ENCODE results near the gene PIK3R5. TPM values are rescaled to one million over a fixed set of nuclear protein-coding genes. Genes with fewer than 3 reads are reported as not detected.

PIK3R5 gene
- total and polyA plus RNA-seq, 2 donors (not counting 3 experiments of a cell fraction or from before 2014, with no cell fraction given), result not detected

DNA sequence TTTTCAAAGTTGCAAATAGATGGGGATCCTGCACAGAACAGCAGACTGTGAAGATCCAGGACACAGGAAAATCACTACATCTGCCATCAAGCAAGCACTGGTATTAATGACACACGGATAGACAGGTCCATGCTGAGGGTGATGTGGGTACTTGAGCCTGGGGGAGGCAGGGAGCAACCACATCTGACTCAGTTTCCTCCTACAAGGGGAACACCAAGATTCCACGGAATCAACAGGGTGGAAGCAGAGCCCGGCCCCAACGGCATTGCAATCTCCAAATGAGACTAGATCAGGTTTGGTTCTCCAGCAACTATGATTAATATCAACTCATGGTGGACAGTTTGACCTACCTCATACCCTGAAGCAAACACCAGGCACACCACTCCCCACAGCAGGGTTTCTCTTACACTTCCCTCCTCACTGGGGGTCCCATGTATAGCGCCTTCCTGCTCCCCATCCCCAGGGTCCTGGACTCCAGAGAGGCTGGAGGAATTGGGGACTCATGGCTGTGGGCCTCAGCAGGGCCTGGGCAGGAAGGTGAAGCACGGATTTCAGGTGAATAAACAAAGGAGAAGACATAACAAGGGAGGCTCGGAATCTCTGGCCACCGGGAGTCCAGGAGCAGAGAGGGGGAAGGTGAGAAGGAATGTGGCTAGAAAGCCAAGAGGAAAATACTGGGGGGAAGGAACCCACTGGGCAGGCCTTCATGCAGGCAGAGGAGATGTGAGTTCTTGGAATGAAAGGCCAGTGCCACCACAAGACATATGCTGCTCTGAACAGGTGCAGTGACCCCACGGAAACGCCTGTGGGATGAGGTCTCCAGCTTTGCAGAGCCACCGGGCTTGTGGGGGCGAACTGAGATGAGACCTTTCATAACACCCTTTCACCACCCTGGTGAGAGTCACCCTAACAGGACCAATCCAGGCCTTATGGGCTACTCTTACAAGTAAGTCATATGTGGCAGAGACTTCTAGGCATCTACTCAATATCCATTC lies 68.6 kb downstream of the PIK3R5 start:
- H3K36me3 ChIP-seq (ENCODE audit: control insufficient read depth in 2 of 2, extremely low read depth in 1 of 2, insufficient read depth in 2 of 2, low read length in 2 of 2), result no peaks in the 10 kb centered on the region
- no peaks in the 10 kb centered on the region for H4K20me1 ChIP-seq (replicated peaks; ENCODE audit: control insufficient read depth, extremely low read depth, insufficient read depth, low read length)
- no peak overlapping the region for H2AFZ ChIP-seq (ENCODE audit: low read depth, low read length)
- dilution Hi-C loops (cut with MboI; ENCODE audit: extremely low pct_ligation_motif_present, low sequenced_read_pairs) (no loop called here), intact Hi-C loops (cut with micrococcal nuclease) (loop anchor here (10.0 kb wide), 1 partner anchor 628 kb away; no protein-coding TSS in a partner anchor)
- H3K9me1 ChIP-seq (replicated peaks; ENCODE audit: control insufficient read depth, extremely low read depth, insufficient read depth, low read length), result no peaks in the 10 kb centered on the region
- no peaks in the 10 kb centered on the region for H3K27me3 ChIP-seq (ENCODE audit: control insufficient read depth in 2 of 2, insufficient read depth in 2 of 2, low read length in 2 of 2)
- no peaks in the 10 kb centered on the region for H3K9me3 ChIP-seq (replicated peaks; ENCODE audit: control insufficient read depth, insufficient read depth, low read length)
- no peaks in the 10 kb centered on the region for H3K4me1 ChIP-seq (ENCODE audit: control insufficient read depth, extremely low read depth, insufficient read depth, low read length)
- no TSS peak for BruUV-seq (replicated peaks)
- FAIRE-seq, result no peak
- POLR2A ChIA-PET, result no interaction called here
- no peak overlapping the region for H3K4me3 ChIP-seq (replicated peaks in 1 of 3; ENCODE audit: insufficient read depth in 1 of 3, low read depth in 1 of 3, low read length in 3 of 3)
- no peak overlapping the region for H3K4me2 ChIP-seq (ENCODE audit: insufficient read depth, low read length)
- H3K27ac ChIP-seq (ENCODE audit: insufficient read depth, low read depth, low read length), result no peak overlapping the region
- TF ChIP-seq POLR2A (IDR thresholded peaks at IDR 0.05; ENCODE audit: low read depth, low read length) (no peak), GATA2 (IDR thresholded peaks at IDR 0.05; ENCODE audit: insufficient read depth, insufficient read length, low read depth, low read length) (no peak), MYC (IDR thresholded peaks at IDR 0.05; ENCODE audit: low read depth, low read length) (no peak), EZH2 (IDR thresholded peaks at IDR 0.05; ENCODE audit: borderline replicate concordance, low read depth, low read length, severe bottlenecking) (no peak), JUN (IDR thresholded peaks at IDR 0.05; ENCODE audit: borderline replicate concordance, insufficient read depth, insufficient read length, low read depth) (no peak), MAX (IDR thresholded peaks at IDR 0.05; ENCODE audit: insufficient read depth, insufficient read length) (no peak), CTCF (IDR thresholded peaks at IDR 0.05; ENCODE audit: extremely low read depth in 1 of 2, insufficient read depth in 1 of 2, low read depth in 1 of 2, low read length in 2 of 2) (no peak), FOS (IDR thresholded peaks at IDR 0.05; ENCODE audit: borderline replicate concordance, insufficient read depth, low read length) (no peak), POLR2AphosphoS5 (IDR thresholded peaks at IDR 0.05; ENCODE audit: insufficient read depth, low read depth, low read length) (no peak)
- no peaks in the 10 kb centered on the region for H3K79me2 ChIP-seq (ENCODE audit: control insufficient read depth, insufficient read depth, low read length)
- H3K9ac ChIP-seq (replicated peaks; ENCODE audit: extremely low read depth, insufficient read depth, low read length), result no peak overlapping the region
- no peak for DNase-seq (ENCODE audit: low read depth, low spot score)
- CTCF ChIA-PET, result interaction anchor here (1.7 to 1.8 kb wide), 2 partner anchors 15 to 836 kb away, joined by 3 to 9 read pairs; no protein-coding TSS in a partner anchor

Measured in endothelial cell of umbilical vein (primary cell).